GM20000 (cell line): Measurements from ENCODE around the gene KNG1.

Experiments used
- DNase-seq: peaks from one replicate; pipeline ENCODE4 v3.0.0; 2012; ENCODE audit warnings: low spot score
- TF ChIP-seq, protein P1 (sequence below): IDR thresholded peaks from 2 replicates; pipeline ENCODE4 v1.5.1; 2012; ENCODE audit warnings: mild to moderate bottlenecking, control low read depth; ENCODE audit errors: extremely low read depth, missing control alignments

KNG1 gene

DNA sequence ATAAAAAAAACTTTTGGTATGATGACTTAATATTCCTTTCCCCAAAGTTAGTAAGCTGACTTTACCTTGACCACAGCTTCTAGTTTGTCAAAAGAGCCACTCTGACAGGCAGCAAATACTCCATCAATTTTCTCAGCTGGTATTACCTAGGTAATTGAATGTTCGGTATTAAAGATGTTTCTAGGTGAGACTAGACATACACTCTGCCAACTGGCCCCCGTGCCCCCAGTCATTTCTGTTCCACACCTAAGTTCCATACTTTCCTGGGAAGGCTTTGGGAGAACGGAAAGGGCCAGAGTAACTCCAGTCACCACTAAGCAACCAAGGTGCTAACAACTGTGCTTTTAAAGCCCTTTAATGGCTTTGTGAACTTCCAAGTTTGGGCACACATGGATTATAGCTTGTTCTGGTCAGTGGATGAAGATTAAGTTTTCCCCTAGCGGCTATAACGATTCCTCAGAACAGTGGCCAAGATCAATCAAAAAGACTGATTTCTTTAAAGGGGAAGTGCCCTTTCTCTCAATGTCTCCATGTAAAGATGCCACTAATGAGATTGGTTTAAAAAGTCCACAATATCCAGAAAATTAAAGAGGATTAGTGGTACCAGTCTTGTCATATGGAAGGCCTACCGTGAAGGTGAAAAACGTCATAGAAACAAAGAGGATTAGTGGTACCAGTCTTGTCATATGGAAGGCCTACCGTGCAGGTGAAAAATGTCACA, 73.3 kb downstream of the KNG1 start:
- TF ChIP-seq, protein P1, sequence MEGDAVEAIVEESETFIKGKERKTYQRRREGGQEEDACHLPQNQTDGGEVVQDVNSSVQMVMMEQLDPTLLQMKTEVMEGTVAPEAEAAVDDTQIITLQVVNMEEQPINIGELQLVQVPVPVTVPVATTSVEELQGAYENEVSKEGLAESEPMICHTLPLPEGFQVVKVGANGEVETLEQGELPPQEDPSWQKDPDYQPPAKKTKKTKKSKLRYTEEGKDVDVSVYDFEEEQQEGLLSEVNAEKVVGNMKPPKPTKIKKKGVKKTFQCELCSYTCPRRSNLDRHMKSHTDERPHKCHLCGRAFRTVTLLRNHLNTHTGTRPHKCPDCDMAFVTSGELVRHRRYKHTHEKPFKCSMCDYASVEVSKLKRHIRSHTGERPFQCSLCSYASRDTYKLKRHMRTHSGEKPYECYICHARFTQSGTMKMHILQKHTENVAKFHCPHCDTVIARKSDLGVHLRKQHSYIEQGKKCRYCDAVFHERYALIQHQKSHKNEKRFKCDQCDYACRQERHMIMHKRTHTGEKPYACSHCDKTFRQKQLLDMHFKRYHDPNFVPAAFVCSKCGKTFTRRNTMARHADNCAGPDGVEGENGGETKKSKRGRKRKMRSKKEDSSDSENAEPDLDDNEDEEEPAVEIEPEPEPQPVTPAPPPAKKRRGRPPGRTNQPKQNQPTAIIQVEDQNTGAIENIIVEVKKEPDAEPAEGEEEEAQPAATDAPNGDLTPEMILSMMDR, result no peak
- no peak for DNase-seq
